NOMO-1 (cell line): ENCODE results near the gene GTF3C1.
"Not testable (repeated sequence)": the region's sequence is repeated elsewhere in the genome, so short reads cannot be mapped to it uniquely, and the experiment has no call there.

Experiments used
- DNase-seq, 2 experiments: peaks; one replicate each; lab custom pipeline; 2025; ENCODE audit not compliant: unreplicated experiment in 2 of 2; lab: John Stamatoyannopoulos, UW

GTF3C1 gene

DNA sequence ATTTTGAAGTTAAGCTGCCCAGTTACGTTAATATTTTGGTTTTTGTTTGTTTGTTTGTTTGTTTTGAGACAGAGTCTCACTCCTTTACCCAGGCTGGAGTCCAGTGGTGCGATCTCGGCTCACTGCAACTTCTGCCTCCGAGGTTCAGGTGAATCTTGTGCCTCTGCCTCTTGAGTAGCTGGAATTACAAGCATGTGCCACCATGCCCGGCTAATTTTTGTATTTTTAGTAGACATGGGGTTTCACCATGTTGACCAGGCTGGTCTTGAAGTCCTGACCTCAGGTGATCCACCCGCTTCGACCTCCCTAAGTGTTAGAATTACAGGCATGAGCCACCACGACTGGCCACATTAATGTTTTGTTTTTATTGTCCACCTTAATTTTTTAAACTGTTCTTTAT, 21.3 kb upstream of the GTF3C1 start:
- not testable (repeated sequence) for DNase-seq

DNA sequence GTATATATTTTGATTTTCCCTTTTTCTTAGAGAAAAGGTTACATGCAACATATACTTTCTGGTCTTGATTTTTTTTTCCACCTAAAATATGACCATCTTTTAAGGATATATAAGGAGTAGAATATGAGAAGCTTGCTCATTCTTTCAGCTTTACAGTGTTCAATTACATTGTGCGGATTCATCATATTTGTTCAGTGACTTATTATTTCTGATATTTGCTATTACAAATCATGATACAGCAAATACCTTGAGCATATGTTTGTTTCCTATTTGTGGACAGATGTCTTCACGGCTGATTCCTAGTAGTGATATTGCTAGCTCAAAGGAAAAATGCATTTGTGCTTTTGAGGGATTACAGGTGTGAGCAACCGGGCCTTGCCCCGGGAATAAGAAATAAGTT, 18.4 kb upstream of the GTF3C1 start:
- no peak for DNase-seq

DNA sequence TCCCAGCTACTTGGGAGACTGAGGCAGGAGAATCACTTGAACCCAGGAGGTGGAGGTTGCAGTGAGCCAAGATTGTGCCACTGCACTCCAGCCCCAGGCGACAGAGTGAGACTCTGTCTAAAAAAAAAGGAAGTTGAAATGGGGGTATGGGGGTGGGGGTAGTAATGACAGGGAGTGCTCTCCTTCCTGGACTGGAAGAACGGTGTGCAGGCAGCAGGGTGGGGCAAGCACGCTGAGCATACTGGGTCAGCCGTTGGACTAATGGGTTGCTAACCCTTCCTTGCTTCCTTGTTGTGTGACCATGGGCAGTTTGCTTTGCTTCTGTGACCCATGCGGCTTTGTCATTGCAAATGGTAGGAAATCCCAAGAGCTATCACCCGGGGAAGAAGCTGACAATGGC, 16.7 kb upstream of the GTF3C1 start:
- peak; percentile 82 to 87 for DNase-seq

DNA sequence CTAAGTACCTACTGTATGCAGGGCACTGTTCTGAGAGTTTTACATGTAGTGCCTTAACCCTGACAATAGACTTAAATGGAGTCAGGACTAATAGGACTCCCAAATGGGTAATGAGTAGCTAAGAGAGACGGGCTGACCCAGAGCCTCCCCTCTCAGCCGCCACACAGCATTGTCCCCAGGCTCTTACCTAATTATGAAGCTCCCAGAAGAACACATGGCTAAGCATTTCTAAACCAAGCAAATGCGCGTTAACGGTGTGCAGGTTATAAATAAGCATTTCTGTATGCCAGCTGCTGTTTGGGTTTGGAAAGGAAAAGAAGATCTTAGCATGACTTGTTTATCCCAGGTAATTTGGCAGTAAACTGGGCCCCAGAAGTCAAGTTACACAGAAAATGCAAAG, 14.5 kb upstream of the GTF3C1 start:
- DNase-seq, result no peak

DNA sequence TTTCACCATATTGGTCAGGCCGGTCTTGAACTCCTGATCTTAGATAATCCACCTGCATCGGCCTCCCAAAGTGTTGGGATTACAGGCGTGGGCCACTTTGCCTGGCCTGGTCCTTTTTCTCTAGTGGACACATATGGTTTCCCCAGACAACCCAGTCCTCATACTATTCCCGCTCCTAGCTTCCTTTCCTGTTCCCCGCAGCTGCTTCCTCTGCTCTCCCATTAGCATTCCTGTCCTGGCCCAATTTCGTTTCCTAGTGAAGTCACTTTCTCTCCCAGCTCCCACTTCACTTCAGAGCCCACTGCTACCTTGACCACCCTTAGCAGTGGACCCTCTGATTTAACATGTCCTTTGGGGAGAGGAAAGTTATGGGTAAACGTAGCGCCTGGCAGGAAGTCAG, 11.5 kb upstream of the GTF3C1 start:
- no peak for DNase-seq

DNA sequence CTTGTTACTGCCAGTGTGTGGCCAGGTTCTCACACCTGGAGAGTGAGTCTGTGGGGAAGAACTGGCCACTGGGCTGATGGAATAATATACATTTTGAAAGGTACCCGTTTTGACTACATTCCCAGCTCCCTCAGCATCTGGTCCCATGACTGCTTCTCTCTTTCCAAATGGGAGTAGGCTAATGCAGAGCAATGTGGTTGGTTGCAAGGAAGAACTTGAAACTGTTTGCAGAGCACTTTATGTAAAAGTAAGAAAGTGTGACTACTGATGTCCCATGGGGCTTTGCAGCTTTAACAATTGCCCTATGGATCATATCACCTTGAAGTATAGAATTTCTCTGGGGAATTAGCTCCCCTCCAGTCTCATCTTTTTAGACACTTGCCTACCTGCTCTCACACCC, 9.2 kb upstream of the GTF3C1 start:
- DNase-seq, result no peak

DNA sequence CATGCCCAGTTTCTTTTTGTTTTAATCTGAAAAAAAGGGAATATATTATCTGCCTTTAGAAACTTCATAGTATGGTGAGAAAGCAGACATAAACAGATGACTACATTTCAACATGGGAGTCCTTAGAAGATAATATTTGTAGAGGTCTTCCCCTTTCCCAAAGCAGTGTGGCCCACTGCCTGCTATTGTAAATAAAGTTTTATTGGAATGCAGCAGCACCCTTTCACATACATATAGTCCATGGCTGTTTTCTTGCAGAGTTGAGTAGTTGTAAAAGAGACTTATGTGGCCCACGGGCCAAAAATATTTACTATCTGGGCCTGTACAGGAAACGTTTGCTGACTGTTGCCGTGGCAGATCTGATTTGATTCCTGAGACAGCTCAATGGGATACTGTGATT, 8.7 kb upstream of the GTF3C1 start:
- no peak for DNase-seq

DNA sequence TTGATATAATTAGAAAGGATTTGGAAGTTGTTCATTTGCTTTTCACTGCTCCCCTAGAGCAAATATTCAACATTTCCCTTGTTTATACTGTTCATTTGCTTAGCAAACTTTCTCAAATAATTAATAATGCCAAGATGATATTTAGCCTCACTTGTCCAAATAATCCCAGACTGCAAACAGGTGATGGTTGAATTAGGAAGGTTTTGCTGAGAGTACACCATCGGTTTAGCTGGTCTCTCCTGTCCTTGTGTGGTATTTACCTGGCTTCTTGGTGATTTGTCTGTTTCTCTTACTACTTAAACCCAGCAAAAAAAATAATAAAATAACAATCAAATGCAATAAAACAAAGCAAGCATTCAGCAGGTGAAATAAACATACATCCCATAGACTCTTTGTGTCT, 6.8 kb upstream of the GTF3C1 start:
- no peak for DNase-seq

DNA sequence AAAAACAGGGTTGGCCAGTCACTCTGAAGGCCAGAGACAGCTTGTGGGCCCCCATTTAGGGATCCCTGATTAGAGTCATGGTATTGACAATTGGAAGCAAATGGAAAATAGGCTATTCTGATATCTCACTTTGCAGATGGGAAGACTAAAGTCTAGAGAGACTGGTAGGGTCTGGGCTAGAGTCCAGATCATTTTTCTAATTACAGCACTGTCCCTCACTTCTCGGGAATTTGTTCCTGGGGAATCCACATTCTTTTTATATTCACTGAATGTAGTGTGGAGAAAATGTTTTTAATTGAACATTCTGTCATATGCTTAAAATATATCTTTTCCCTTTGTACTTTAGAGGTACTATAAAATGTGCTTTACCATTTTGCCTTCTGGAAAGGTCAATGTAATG, 1.3 kb upstream of the GTF3C1 start:
- DNase-seq, result no peak

DNA sequence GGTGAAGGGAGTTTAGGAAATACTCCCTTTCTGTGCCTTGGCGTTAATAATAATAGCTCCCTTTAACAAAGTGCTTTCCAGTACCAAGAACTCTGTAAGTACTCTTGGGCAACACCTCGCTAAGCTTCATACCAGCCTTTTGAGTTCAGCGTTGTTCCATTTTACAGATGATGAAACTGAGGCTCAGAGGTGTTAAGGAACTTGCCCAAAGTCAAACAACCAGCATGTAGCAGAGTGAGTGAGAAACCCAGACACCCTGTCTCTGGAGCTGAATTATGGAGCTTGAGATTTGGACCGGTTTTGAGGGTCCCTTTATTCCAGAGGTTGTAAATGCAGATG, 838 bp upstream of the GTF3C1 start:
- peak in 1 of 2 experiments; percentile 31 for DNase-seq

DNA sequence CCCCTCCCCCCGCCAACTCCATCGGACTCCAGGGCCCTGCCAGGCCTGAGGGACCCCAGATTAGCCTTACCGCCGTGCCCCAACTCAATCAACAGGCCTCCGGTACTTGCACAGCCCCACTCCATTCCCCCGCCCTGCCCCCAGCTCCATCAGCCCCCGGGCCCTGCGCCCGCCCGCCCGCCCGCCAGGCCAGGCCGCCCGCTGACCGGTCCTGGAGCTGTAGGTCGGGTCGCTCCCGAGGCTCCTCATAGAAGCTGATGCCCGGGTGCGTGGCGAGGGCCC, 308 bp downstream of the GTF3C1 start:
- no peak for DNase-seq

DNA sequence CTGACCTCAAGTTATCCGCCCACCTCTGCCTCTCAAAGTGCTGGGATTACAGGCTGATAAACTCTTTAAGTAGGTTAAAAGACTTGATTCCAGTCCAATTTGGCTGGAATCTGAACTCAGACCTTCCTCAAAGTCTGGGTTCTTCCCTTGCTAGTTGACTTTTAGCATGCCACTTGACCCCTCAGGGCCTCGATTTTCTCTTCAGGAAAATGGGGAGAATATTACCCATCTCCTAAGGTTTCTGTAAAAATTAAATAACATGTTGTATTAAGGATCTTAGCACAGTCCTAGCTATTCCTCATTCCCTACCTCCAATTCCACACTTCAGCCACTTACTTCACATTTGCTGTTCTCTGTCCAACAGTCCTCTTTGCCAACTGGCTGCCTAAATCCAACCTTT, 1.9 kb downstream of the GTF3C1 start:
- DNase-seq, result no peak

DNA sequence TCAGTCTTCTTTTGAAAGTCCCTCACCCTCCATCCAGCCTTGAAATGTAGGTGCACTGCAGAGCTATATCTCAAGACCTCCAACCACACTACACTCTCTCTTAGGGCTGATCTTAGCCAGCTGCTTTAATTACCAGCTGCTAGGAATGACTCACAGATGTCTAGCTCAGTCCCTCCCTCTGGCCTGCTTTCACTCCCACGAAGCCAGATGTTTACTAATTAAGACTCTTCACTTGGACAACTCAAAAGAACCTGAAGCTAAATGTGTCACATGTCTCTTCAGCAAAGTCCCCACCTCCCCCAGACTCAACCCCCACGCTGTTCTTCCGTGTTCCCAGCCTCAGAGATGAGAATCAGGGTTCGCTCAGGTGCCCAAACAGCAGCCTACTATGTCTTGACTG, 2.6 kb downstream of the GTF3C1 start:
- no peak for DNase-seq

DNA sequence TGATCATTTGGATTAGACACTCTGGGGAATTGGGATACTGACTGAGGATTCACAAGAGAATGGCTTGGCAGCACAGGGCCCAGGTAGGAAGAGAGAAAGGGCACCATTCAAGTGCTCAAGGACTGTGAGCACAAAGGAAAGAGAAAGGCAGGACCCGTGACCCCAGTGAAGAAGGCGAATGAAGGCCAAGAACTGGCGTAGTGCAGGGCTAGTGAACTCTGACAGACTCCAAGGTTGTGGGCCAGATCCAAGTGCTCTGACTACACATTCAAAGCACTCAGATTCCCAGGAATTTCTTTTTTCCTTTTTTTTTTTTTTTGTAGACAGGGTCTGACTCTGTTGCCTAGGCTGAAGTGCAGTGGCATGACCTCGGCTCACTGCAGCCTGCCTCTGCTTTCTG, 5.0 kb downstream of the GTF3C1 start:
- no peak for DNase-seq

DNA sequence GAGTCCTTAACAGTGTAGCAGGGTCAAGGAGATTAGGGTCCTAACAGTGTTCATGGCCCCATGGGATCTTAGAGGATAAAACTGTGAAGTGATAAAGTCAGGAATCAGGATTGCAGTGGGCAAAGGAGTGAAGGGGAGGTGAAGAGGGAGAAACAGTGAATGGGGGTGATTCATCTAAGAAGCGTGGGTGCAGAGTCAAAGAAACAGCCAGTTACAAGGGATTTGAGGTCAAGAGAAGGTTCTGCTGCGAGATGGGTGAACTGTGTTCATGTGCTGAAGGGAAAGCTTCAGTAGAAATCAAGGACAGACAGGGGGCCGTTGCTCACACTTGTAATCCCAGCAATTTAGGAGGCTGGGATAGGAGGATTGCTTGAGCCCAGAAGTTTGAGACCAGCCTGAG, 5.9 kb downstream of the GTF3C1 start:
- DNase-seq, result no peak

DNA sequence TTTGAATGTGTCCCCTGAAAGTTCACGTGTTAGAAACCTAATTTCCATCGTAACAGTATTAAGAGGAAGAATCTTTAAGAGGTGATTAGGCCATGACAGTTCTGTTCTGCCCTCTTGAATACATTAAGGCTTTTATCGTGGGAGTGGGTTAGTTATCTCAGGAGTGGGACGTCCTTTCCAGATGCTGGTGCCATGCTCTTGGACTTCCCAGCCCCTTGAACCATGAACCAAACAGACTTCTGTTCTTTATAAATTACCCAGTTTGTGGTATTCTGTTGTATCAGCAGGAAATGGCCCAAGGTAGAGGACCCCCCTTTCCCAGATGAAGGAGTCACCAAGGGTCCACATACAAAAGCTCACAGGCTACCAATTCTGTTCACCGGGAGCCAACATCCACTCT, 10.1 kb downstream of the GTF3C1 start:
- DNase-seq, result no peak

DNA sequence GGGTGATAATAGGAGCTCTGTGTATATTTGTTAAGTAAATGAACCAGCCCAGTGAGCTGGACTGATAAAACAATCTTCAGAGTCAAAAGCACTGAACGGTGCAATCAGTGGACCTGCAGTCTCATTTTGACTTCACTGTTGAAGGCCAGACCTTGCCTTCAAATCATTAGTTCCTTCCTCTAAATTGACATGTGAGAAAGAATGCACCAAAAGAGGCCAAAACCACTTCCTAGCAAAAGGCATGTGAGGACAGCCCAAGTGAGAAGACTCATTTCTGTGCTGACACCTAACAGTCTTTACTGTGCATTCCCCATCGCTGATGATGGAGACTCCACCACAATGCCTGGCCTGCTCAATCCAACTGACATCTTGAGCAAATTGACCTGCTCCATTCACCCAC, 10.6 kb downstream of the GTF3C1 start:
- DNase-seq, result no peak

DNA sequence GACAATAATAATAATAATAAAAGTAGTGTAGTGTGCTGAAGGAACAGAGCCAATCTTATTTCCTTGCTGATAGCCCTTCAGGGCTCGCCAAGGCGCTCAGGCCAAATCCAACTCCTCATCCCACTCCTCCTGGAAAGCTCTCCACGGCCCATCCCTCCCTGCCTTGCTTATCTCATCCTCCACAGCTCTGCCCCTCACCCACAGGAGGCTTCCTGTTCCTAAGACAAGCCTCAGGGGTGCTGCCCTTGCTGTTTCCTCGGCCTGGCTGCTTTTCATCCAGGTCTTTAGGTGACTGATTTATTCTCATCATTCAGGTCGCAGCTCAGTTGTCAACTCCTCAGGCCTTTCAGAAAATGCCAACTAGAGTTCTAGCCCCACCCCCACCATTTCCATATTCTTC, 11.2 kb downstream of the GTF3C1 start:
- no peak for DNase-seq

DNA sequence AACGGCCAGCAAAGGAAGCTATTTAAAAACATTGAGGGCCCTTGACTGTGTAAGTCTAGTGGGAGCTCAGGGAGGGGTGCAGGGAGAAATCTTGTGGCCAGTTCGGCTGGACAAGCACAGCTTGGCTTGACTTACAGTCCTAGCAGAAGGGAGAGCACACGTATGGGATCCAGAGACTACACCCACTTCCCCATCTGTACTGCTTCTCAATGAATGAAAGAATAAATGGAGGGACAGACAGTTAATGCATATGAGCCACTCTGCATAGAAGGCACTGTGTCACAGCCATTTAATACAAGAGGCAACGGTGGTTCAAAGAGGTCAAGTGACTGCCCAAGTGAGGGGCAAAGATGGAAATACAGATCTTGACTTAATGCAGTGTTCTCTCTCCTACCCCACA, 15.5 kb downstream of the GTF3C1 start:
- DNase-seq, result no peak

DNA sequence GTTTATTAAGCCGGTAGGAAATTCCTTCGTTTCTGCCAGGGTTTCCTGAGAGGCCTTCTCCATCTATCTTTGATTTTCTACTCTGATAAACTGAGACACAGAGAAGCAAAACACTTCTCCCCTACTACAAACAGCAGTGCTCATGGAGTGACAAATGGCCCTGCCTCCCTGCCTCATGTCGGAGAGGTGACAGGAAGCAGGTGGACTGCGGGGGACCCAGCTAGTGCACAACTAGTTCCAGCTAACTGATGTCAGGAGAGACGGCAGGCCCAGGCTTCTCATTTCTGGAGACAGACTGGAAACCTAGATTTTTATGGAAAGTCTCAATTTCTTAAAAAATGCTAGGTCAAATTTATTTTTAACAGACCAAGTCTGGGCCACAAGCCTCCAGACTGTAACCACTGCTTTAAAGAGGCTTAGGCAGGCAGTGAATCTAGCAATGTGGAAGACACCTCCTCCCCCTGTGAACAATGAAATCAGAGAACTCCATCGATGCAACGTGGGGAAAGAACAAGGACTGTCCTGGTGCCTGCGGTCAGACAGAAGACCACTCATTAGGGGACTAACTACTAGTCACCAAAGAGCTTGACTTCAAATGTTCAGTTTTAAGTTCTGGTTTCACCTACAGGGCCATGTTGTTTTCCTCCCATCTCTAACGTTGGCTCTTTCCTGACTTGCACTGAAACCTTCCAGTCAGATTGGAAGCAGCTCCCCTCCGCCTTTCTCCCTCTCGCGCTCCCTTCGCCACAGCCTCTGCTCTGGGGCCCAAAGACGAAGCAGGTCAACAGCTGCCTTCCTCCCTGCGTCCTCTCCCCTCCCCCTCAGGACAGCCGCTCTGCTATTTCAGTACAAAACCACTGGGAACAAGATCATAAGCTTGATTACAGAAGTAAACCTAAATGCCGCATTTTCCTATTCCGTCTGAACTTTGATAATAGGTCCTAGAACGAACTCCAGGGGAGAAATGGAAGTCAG, 17.6 kb downstream of the GTF3C1 start:
- no peak for DNase-seq

DNA sequence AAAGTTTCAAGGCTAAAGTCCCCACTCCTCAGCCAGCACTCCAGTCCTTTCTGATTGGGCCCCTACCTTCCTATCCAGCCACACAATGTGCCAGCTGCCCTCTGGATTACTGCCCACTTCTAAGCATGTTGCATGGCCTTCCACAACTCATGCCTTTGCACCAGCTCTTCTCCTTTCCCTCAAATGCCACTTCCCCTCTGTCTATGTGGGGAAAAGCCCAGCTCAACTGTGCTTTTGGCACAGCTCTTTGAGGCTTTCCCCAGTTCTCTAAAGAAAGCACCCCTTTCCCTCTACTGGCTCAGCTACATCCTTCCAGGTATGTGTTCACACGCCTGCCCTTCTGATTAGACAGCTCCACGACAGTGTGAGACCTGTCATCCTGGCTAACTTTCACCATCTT, 18.5 kb downstream of the GTF3C1 start:
- no peak for DNase-seq

DNA sequence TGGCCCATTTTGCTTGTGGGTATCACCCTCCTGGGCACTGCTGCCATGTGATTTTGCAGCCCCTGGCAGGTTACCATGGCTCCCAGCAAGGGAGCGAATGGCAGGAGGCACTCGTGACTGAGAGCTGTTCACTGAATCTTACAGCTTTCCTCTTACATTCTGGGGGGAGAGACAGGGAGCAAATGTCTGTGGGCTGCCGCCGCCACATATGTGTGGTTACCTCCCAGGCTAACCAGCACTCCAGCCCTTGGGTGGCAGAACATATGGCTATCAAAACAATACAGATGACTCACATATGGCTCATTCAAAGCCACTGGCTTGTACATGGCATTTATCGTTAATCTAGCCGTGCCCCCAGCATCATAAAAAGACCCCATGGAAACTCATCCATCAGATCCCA, 19.8 kb downstream of the GTF3C1 start:
- DNase-seq, result no peak

DNA sequence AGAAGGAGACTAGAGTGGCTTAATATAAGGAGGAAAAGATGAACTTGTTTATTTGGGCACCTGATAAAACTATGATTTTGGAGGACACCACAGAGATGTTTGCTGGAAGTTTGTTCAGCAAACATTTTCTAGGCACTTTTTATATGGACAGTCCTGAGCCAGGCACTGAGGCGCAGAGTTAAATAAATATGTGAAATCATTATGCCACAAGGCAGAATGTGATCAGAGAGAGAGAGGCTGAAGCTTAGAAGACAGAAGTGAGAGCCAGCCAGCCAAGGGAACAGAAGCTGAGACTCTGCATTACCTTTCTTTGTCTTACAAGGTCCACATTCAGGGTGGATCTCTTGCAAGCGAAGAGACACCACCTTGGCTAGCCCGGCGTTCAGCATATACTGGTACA, 21.4 kb downstream of the GTF3C1 start:
- DNase-seq, result no peak
